DND-41 (cell line): Measurements from ENCODE around the gene BTBD2.

Experiments
- ATAC-seq: fragments of 200-7000 bp; cut with Tn5 transposase; 3 replicates; pipeline ENCODE4 v1.9.1; 2021; ENCODE audit warnings: low read depth; ENCODE audit not compliant: insufficient read depth
- DNase-seq: peaks from one replicate; pipeline ENCODE4 v3.0.0-alpha.2; 2020
- H2AFZ ChIP-seq: 2 replicates; pipeline ENCODE4 v1.6.0; 2012; ENCODE audit warnings: low read depth, low read length
- H3K27ac ChIP-seq: 2 replicates; pipeline ENCODE4 v1.5.1; 2012; ENCODE audit warnings: low read length, inconsistent platforms
- H3K27me3 ChIP-seq: fragments of 200-600 bp; sonication (generic); 2 replicates; pipeline ENCODE4 v1.6.0; 2012; ENCODE audit warnings: low read length, mild to moderate bottlenecking, inconsistent platforms; ENCODE audit not compliant: insufficient read depth, poor library complexity
- H3K36me3 ChIP-seq: 2 replicates; pipeline ENCODE4 v1.5.1; 2012; ENCODE audit warnings: low read length, inconsistent platforms; ENCODE audit not compliant: insufficient read depth
- H3K4me1 ChIP-seq: 2 replicates; pipeline ENCODE4 v1.5.1; 2012; ENCODE audit warnings: mild to moderate bottlenecking, low read length; ENCODE audit not compliant: insufficient read depth
- H3K4me2 ChIP-seq: 2 replicates; pipeline ENCODE4 v1.6.0; 2012; ENCODE audit warnings: mild to moderate bottlenecking, moderate library complexity, low read length, inconsistent platforms; ENCODE audit not compliant: insufficient read depth
- H3K4me3 ChIP-seq, 2 experiments: fragments of 200-600 bp in 1 of 2; shearing (Covaris generic) in 1 of 2; 2 replicates each; pipeline ENCODE4 v1.5.1; 2012 to 2016; ENCODE audit warnings: inconsistent platforms in 2 of 2, low read length in 2 of 2, mild to moderate bottlenecking in 2 of 2, low read depth in 1 of 2, moderate library complexity in 1 of 2
- H3K79me2 ChIP-seq: 2 replicates; pipeline ENCODE4 v1.6.0; 2012; ENCODE audit warnings: low read length, inconsistent platforms; ENCODE audit not compliant: insufficient read depth
- H3K9ac ChIP-seq: 2 replicates; pipeline ENCODE4 v1.6.0; 2012; ENCODE audit warnings: low read depth, mild to moderate bottlenecking, inconsistent platforms, low read length, moderate library complexity
- H3K9me3 ChIP-seq: 2 replicates; pipeline ENCODE4 v1.5.1; 2012; ENCODE audit warnings: low read length, moderate library complexity, mild to moderate bottlenecking, inconsistent platforms; ENCODE audit not compliant: insufficient read depth, severe bottlenecking
- H4K20me1 ChIP-seq: 2 replicates; pipeline ENCODE4 v1.6.0; 2012; ENCODE audit warnings: low read length; ENCODE audit not compliant: insufficient read depth
- CTCF ChIP-seq: IDR thresholded peaks from 2 replicates; pipeline ENCODE4 v1.5.1; 2012; ENCODE audit warnings: borderline replicate concordance, low read length, moderate library complexity, mild to moderate bottlenecking; ENCODE audit not compliant: poor library complexity, severe bottlenecking; ENCODE audit errors: extremely low read depth
- EZH2 ChIP-seq: IDR thresholded peaks from 3 replicates; pipeline ENCODE4 v1.6.1; 2012; ENCODE audit warnings: borderline replicate concordance, low read depth, mild to moderate bottlenecking, moderate library complexity, low read length, inconsistent platforms; ENCODE audit not compliant: severe bottlenecking

The BTBD2 gene

GRCh38 chr19:2063824-2064223 lies 48.3 kb upstream of the BTBD2 start:
- Histone ChIP-seq H3K27me3 (no peaks in the 10 kb centered on the region), H3K4me2 (no peak overlapping the region), H3K4me1 (peaks cover 28% of the 10 kb centered on the region), H3K36me3 (no peaks in the 10 kb centered on the region), H2AFZ (no peak overlapping the region), H3K9ac (no peak overlapping the region), H3K9me3 (no peaks in the 10 kb centered on the region), H3K27ac (no peak overlapping the region), H3K79me2 (peaks cover 12% of the 10 kb centered on the region), H4K20me1 (no peaks in the 10 kb centered on the region), H3K4me3 (no peak overlapping the region)
- TF ChIP-seq CTCF (no peak), EZH2 (no peak)
- DNase-seq (no peak), ATAC-seq (no peak)

- Histone ChIP-seq H3K27me3 (no peaks in the 10 kb centered on the region), H3K4me2 (peak overlapping the region; percentile 79), H3K4me1 (peaks cover 28% of the 10 kb centered on the region), H2AFZ (no peak overlapping the region), H3K9me3 (no peaks in the 10 kb centered on the region), H3K79me2 (peaks cover 12% of the 10 kb centered on the region), H4K20me1 (no peaks in the 10 kb centered on the region), H3K4me3 (no peak overlapping the region), H3K36me3 (no peaks in the 10 kb centered on the region), H3K9ac (peak overlapping the region; percentile 64; the same call in 1 of the 2 replicates), H3K27ac (peak overlapping the region; percentile 87)
- no peak for ATAC-seq
- TF ChIP-seq CTCF (no peak), EZH2 (no peak)
- no peak for DNase-seq
These were observed 47.3 kb upstream of the BTBD2 start for GRCh38 chr19:2062770-2063169.

GRCh38 chr19:2062389-2062729 lies 46.8 kb upstream of the BTBD2 start:
- H2AFZ ChIP-seq = peak overlapping the region; percentile 69; the same call in 1 of the 2 replicates
- ATAC-seq (no peak), DNase-seq (no peak)
- no peak for TF ChIP-seq EZH2
- TF ChIP-seq CTCF = no peak
- no peaks in the 10 kb centered on the region for H3K27me3 ChIP-seq
- H3K4me1 ChIP-seq = peaks cover 28% of the 10 kb centered on the region
- peak overlapping the region; percentile 64 for H3K9ac ChIP-seq
- H3K79me2 ChIP-seq = peaks cover 12% of the 10 kb centered on the region
- H3K4me3 ChIP-seq = peak overlapping the region in 1 of 2 experiments; percentile 62; a peak in 3 of 4 replicates
- H4K20me1 ChIP-seq = no peaks in the 10 kb centered on the region
- H3K4me2 ChIP-seq = peak overlapping the region; percentile 79
- H3K9me3 ChIP-seq = no peaks in the 10 kb centered on the region
- peak overlapping the region; percentile 87 for H3K27ac ChIP-seq
- H3K36me3 ChIP-seq = no peaks in the 10 kb centered on the region
